ENCODE measurements around the gene TPSG1. TPM values are rescaled to one million over a fixed set of nuclear protein-coding genes. Genes with fewer than 3 reads are reported as not detected.

The TPSG1 gene
- total RNA-seq, 1 experiment from 2014 or later: not detected

DNA sequence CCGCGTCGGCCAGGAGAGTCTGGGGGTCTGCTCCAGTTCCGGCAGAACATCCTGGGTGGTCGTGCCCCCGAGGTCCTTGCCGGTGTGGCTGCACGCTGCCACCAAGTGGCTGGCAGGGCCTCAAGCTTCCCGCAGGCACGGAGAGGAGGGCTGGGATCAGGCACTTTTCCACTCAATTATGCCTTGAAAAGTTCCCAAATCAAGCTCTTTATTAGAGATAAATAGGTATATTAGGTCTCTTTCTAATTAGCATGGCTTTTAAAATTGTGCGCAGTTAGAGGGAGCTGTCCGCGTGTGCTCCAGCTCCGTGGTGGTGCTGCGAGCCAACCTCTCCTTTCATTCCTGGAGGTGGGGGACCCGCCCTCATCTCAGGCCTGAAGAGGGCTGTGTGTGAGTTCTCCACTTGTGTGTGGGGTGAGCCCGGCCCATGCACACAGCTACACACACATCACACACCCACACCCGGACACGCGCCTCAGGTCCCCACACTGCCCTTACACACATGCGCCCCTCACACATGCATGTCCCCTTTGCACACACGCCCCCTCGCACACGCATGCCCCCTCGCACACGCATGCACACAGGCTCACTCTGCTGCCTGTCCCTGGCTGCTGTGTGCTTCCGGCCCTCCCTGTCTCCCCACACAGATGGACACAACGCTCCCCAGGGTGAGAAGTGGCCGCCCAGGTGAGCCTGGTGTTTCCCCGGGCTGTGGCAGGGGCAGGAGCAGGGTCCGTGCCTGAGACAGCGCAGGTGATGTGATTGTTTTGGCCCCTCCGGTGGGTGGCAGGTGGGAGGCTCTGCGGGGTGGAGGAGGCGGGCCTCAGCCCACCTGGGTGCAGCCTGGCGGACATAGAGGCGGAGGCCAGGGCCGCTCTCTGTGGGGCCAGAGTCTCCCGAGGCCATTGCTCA, 43.4 kb downstream of the TPSG1 start:
- no peak for DNase-seq (ENCODE audit: low read depth)

GRCh38 chr16:1180549-1181403, 44.3 kb downstream of the TPSG1 start:
- DNase-seq (ENCODE audit: low read depth): no peak

- no peak for DNase-seq (ENCODE audit: low read depth)
These were observed 46.7 kb downstream of the TPSG1 start for GRCh38 chr16:1178295-1178910.

GRCh38 chr16:1177750-1178149, 47.3 kb downstream of the TPSG1 start:
- no peak for DNase-seq (ENCODE audit: low read depth)

GRCh38 chr16:1177053-1177452, 48.0 kb downstream of the TPSG1 start:
- DNase-seq (ENCODE audit: low read depth): no peak

GRCh38 chr16:1176280-1176897, 48.7 kb downstream of the TPSG1 start:
- DNase-seq (ENCODE audit: low read depth): no peak

DNA sequence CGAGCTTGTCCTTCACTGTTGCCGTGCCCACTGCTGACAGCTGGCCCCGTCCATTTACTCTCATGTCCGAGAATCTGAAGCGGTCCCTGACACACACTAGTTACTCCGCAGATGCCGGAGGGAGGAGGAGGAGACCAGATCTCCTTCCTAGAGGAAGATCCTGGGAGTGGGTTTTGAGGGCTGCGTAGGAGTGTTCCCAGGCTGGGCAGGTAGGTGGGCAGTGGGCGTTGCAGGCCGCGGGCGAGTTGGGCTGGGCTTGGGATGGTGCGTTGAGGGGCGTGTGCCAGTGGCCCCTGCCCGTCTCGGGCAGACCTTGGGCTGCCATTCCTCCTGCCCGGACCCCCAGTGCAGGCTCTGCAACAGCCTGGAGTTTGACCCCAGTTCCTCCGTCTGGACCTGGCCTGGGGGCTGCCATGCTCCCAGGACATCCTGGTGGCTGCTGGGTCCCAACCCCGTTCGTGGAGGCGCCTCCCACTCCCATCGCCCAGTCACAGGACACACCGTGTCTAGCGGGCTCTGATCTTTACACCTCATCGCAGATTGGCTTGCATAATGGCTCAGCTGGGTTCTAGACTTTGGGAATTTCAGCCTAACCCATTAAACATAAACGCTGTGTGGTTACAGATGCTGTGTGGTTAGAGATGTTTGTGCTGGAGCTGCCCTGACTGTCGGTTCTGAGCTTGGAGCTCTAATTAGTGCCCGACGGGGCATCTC, 49.3 kb downstream of the TPSG1 start:
- DNase-seq (ENCODE audit: low read depth): no peak

DNA sequence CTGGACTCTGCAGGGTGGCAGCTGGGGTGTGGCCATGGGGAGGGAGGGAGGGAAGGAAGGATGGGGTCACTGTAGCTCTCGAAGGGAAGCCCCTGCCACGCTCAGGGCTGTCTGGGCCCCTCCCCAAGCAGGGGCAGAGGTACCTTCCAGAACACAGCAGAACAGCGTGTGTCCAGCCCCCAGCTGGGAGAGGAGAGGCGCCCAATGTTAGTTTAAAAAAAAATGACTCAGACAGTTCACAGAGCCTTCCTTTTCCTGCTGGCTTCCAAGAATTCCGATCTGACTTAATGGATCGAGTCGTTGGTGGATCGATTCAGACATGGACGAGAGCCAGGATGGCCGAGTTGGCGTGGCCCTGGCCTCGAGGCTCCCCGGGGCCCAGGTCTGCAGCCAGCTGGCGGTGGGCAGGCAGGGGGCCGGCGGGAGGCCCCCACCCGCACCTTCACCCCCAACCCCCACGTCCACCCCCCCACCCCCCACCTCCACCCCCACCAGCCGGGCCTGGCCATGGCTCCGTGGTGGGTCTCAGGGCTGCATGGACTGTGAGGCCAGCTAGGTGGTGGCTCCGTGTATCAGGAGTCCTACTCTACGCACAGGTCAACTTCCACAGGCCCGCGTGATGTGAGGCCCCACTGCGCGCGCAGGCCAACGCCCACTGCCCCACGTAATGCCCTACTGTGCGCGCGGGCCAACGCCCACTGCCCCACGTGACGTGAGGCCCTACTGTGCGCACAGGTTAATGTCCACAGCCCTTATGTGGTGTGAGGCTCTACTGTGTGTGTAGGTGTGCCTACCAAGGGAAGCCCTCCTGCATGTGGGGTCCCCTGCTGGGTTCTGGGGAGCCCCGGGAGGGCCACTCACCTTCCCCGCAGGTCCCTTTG, 50.4 kb downstream of the TPSG1 start:
- no peak for DNase-seq (ENCODE audit: low read depth)

GRCh38 chr16:1173788-1174451, 51.1 kb downstream of the TPSG1 start:
- DNase-seq (ENCODE audit: low read depth): no peak

- no peak for DNase-seq (ENCODE audit: low read depth)
These were observed 52.4 kb downstream of the TPSG1 start for GRCh38 chr16:1172651-1173050.

GRCh38 chr16:1171854-1172428, 53.1 kb downstream of the TPSG1 start:
- no peak for DNase-seq (ENCODE audit: low read depth)

Other genes with a start within 250 kb of the TPSG1 start
- gene SOX8, start 243.5 kb downstream of the TPSG1 start, total RNA-seq (2014; rRNA removed; shearing (Covaris generic)): not detected in 2 replicates
- gene SSTR5, start 152.5 kb downstream of the TPSG1 start, total RNA-seq (2014; rRNA removed; shearing (Covaris generic)): not detected in 2 replicates
- not detected in 2 replicates for gene C1QTNF8, start 129.0 kb downstream of the TPSG1 start, total RNA-seq (2014; rRNA removed; shearing (Covaris generic))
- not detected in 2 replicates for gene CACNA1H, start 72.2 kb downstream of the TPSG1 start, total RNA-seq (2014; rRNA removed; shearing (Covaris generic))
- not detected in 2 replicates for gene TPSB2, start 4.9 kb upstream of the TPSG1 start, total RNA-seq (2014; rRNA removed; shearing (Covaris generic))
- not detected in 2 replicates for gene TPSAB1, start 15.4 kb upstream of the TPSG1 start, total RNA-seq (2014; rRNA removed; shearing (Covaris generic))
- not detected in 2 replicates for gene TPSD1, start 30.8 kb upstream of the TPSG1 start, total RNA-seq (2014; rRNA removed; shearing (Covaris generic))
- gene UBE2I, start 84.4 kb upstream of the TPSG1 start, total RNA-seq (2014; rRNA removed; shearing (Covaris generic)): 73.1 and 121 TPM in 2 replicates
- 0.13 and 0.50 TPM in 2 replicates for gene BAIAP3, start 108.4 kb upstream of the TPSG1 start, total RNA-seq (2014; rRNA removed; shearing (Covaris generic))
- gene TSR3, start 126.6 kb upstream of the TPSG1 start, total RNA-seq (2014; rRNA removed; shearing (Covaris generic)): 103 and 109 TPM in 2 replicates
- 38.2 and 38.9 TPM in 2 replicates for gene GNPTG, start 126.7 kb upstream of the TPSG1 start, total RNA-seq (2014; rRNA removed; shearing (Covaris generic))
- 17.0 and 21.8 TPM in 2 replicates for gene UNKL, start 189.4 kb upstream of the TPSG1 start, total RNA-seq (2014; rRNA removed; shearing (Covaris generic))
- gene UQCC4, start 195.5 kb upstream of the TPSG1 start, total RNA-seq (2014; rRNA removed; shearing (Covaris generic)): 42.0 and 62.9 TPM in 2 replicates
- gene PERCC1, start 205.8 kb upstream of the TPSG1 start, total RNA-seq (2014; rRNA removed; shearing (Covaris generic)): not detected in 2 replicates
- 0.03 and 0.26 TPM in 2 replicates for gene CCDC154, start 219.3 kb upstream of the TPSG1 start, total RNA-seq (2014; rRNA removed; shearing (Covaris generic))
- 57.5 and 67.0 TPM in 2 replicates for gene CLCN7, start 249.8 kb upstream of the TPSG1 start, total RNA-seq (2014; rRNA removed; shearing (Covaris generic))